ENCODE results near the gene CCDC150. TPM values are rescaled to one million over a fixed set of nuclear protein-coding genes. Genes with fewer than 3 reads are reported as not detected.

The CCDC150 gene
- total RNA-seq, 1 donor from 2014 or later = 4.4 TPM

- H3K36me3 Mint-ChIP-seq (ENCODE audit: low read depth, unreplicated experiment) = peaks cover 8% of the 10 kb centered on the region
- H3K27ac Mint-ChIP-seq (ENCODE audit: unreplicated experiment) = no peak overlapping the region
- H2AFZ ChIP-seq (ENCODE audit: low read depth, low read length) = no peak overlapping the region
Observed at GRCh38 chr2:196759378-196759706, 119.8 kb downstream of the CCDC150 start.

GRCh38 chr2:196767101-196767500 lies 127.6 kb downstream of the CCDC150 start:
- Histone ChIP-seq H3K9ac (ENCODE audit: low read length) (no peak overlapping the region), H3K27me3 (ENCODE audit: insufficient read depth, low read length) (no peaks in the 10 kb centered on the region), H3K4me3 (ENCODE audit: insufficient read depth, low read depth, low read length) (no peak overlapping the region), H3K4me2 (ENCODE audit: low read length) (no peak overlapping the region), H3K4me1 (ENCODE audit: insufficient read depth, low read length) (no peaks in the 10 kb centered on the region), H3K36me3 (ENCODE audit: insufficient read depth, low read length) (peaks cover 30% of the 10 kb centered on the region), H3K9me3 (ENCODE audit: insufficient read depth, low read depth, low read length) (no peaks in the 10 kb centered on the region), H3K79me2 (ENCODE audit: insufficient read depth, low read length) (no peaks in the 10 kb centered on the region), H3K27ac (ENCODE audit: low read depth, low read length) (no peak overlapping the region), H2AFZ (ENCODE audit: low read depth, low read length) (no peak overlapping the region), H4K20me1 (ENCODE audit: insufficient read depth, low read length) (no peaks in the 10 kb centered on the region)
- no peaks in the 10 kb centered on the region for H3K4me1 Mint-ChIP-seq (ENCODE audit: low read depth, unreplicated experiment)
- no peak overlapping the region for H3K4me3 Mint-ChIP-seq (ENCODE audit: unreplicated experiment)
- DNase-seq (ENCODE audit: low read depth) (no peak), FAIRE-seq (no peak)
- H3K36me3 Mint-ChIP-seq (ENCODE audit: low read depth, unreplicated experiment) = no peaks in the 10 kb centered on the region
- no peaks in the 10 kb centered on the region for H3K9me3 Mint-ChIP-seq (ENCODE audit: unreplicated experiment)
- no peaks in the 10 kb centered on the region for H3K27me3 Mint-ChIP-seq (ENCODE audit: low read depth, unreplicated experiment)
- TF ChIP-seq CTCF (IDR thresholded peaks at IDR 0.05; ENCODE audit: insufficient read depth, low read depth, low read length) = no peak
- TF ChIP-seq EZH2 (IDR thresholded peaks at IDR 0.05; ENCODE audit: insufficient read depth, low read length) = no peak
- H3K27ac Mint-ChIP-seq (ENCODE audit: unreplicated experiment) = no peak overlapping the region

More at GRCh38 chr2:196759378-196759706, 119.8 kb downstream of the CCDC150 start:
- no peak overlapping the region for H3K4me3 ChIP-seq (ENCODE audit: insufficient read depth, low read depth, low read length)
- FAIRE-seq (no peak), DNase-seq (ENCODE audit: low read depth) (no peak)
- peaks cover 19% of the 10 kb centered on the region for H3K9me3 Mint-ChIP-seq (ENCODE audit: unreplicated experiment)
- H3K36me3 ChIP-seq (ENCODE audit: insufficient read depth, low read length) = peaks cover 3% of the 10 kb centered on the region
- no peaks in the 10 kb centered on the region for H3K27me3 Mint-ChIP-seq (ENCODE audit: low read depth, unreplicated experiment)
- H3K79me2 ChIP-seq (ENCODE audit: insufficient read depth, low read length) = no peaks in the 10 kb centered on the region
- no peak overlapping the region for H3K4me3 Mint-ChIP-seq (ENCODE audit: unreplicated experiment)
- H4K20me1 ChIP-seq (ENCODE audit: insufficient read depth, low read length) = no peaks in the 10 kb centered on the region
- H3K4me1 ChIP-seq (ENCODE audit: insufficient read depth, low read length) = no peaks in the 10 kb centered on the region
- no peak overlapping the region for H3K27ac ChIP-seq (ENCODE audit: low read depth, low read length)
- no peaks in the 10 kb centered on the region for H3K9me3 ChIP-seq (ENCODE audit: insufficient read depth, low read depth, low read length)
- no peaks in the 10 kb centered on the region for H3K4me1 Mint-ChIP-seq (ENCODE audit: low read depth, unreplicated experiment)
- no peaks in the 10 kb centered on the region for H3K27me3 ChIP-seq (ENCODE audit: insufficient read depth, low read length)
- no peak overlapping the region for H3K9ac ChIP-seq (ENCODE audit: low read length)
- no peak overlapping the region for H3K4me2 ChIP-seq (ENCODE audit: low read length)
- TF ChIP-seq EZH2 (IDR thresholded peaks at IDR 0.05; ENCODE audit: insufficient read depth, low read length) (no peak), CTCF (IDR thresholded peaks at IDR 0.05; ENCODE audit: insufficient read depth, low read depth, low read length) (no peak)

Other genes starting within 250 kb of the CCDC150 start
- gene HECW2, start 46.2 kb upstream of the CCDC150 start, total RNA-seq = 8.9 and 10.1 TPM in 2 replicates
- 38.1 and 43.2 TPM in 2 replicates for gene GTF3C3, start 160.0 kb downstream of the CCDC150 start, total RNA-seq
- gene C2orf66, start 169.6 kb downstream of the CCDC150 start, total RNA-seq = 0.29 and 0.54 TPM in 2 replicates